GM12891 (cell line): ENCODE results near the gene NHS.

Experiments used
- PAX5 ChIP-seq: IDR thresholded peaks from 2 replicates; pipeline ENCODE4 v1.6.1; 2011; ENCODE audit warnings: low read length, moderate library complexity, mild to moderate bottlenecking; ENCODE audit not compliant: insufficient read depth, severe bottlenecking
- POLR2A ChIP-seq: IDR thresholded peaks from 2 replicates; pipeline ENCODE4 v1.6.1; 2011; ENCODE audit warnings: low read depth, low read length, control low read depth
- POLR2AphosphoS5 ChIP-seq: IDR thresholded peaks from 2 replicates; pipeline ENCODE4 v1.6.1; 2011; ENCODE audit warnings: low read depth, low read length, control low read depth
- TAF1 ChIP-seq: IDR thresholded peaks from 2 replicates; pipeline ENCODE4 v1.6.1; 2011; ENCODE audit warnings: low read depth, low read length, control low read depth

- no peak for TF ChIP-seq POLR2A
- no peak for TF ChIP-seq PAX5
- TF ChIP-seq POLR2AphosphoS5, result no peak
- TF ChIP-seq TAF1, result no peak
Measured at GRCh38 chrX:17713288-17713687, 338.3 kb downstream of the NHS start.
